Keratinocyte (primary cell): ENCODE data around the gene TUBB2A. TPM values are rescaled to one million over a fixed set of nuclear protein-coding genes. Genes with fewer than 3 reads are reported as not detected.

ENCODE experiments used
- DNase-seq: peaks from one replicate; pipeline ENCODE4 v3.0.0-alpha.2; 2011; ENCODE audit warnings: low read depth, missing footprints, low spot score
- FAIRE-seq: peaks from 2 replicates; lab custom pipeline; 2011; peaks lifted over from hg19 to GRCh38; lab: Jason Lieb, UNC
- H2AFZ ChIP-seq: 2 replicates; pipeline ENCODE4 v1.6.0; 2012; ENCODE audit warnings: low read length, control low read depth, inconsistent platforms; ENCODE audit not compliant: control insufficient read depth
- H3K27ac ChIP-seq: 2 replicates; pipeline ENCODE4 v1.5.1; 2011; ENCODE audit warnings: low read length; ENCODE audit not compliant: control insufficient read depth, insufficient read depth
- H3K27me3 ChIP-seq: 3 replicates; pipeline ENCODE4 v1.6.0; 2011; ENCODE audit warnings: low read length; ENCODE audit not compliant: control insufficient read depth, insufficient read depth; ENCODE audit errors: extremely low read depth
- H3K36me3 ChIP-seq, 2 experiments: 2 replicates in 1 of 2; 3 replicates in 1 of 2; pipeline ENCODE4 v1.5.1; 2011; ENCODE audit warnings: low read length in 2 of 2, mild to moderate bottlenecking in 1 of 2; ENCODE audit not compliant: control insufficient read depth in 2 of 2, insufficient read depth in 2 of 2; ENCODE audit errors: extremely low read depth in 1 of 2
- H3K4me1 ChIP-seq: 3 replicates; pipeline ENCODE4 v1.5.1; 2011; ENCODE audit warnings: low read length; ENCODE audit not compliant: control insufficient read depth, insufficient read depth; ENCODE audit errors: extremely low read depth
- H3K4me2 ChIP-seq: 3 replicates; pipeline ENCODE4 v1.6.0; 2011; ENCODE audit warnings: low read depth, low read length; ENCODE audit not compliant: control insufficient read depth, insufficient read depth; ENCODE audit errors: extremely low read depth
- H3K4me3 ChIP-seq, 3 experiments: fragments of 200-600 bp in 1 of 3; sonication (generic) in 1 of 3; 2 replicates in 2 of 3; 3 replicates in 1 of 3; pipeline ENCODE4 v1.5.1; 2011 to 2016; ENCODE audit warnings: low read length in 3 of 3, mild to moderate bottlenecking in 3 of 3, control low read depth in 2 of 3, inconsistent platforms in 1 of 3, low read depth in 1 of 3, mixed read lengths in 1 of 3, mixed run types in 1 of 3, moderate library complexity in 1 of 3; ENCODE audit not compliant: control insufficient read depth in 2 of 3, insufficient read depth in 2 of 3; ENCODE audit errors: extremely low read depth in 1 of 3
- H3K79me2 ChIP-seq: 2 replicates; pipeline ENCODE4 v1.6.0; 2012; ENCODE audit warnings: low read length; ENCODE audit not compliant: control insufficient read depth, insufficient read depth
- H3K9ac ChIP-seq: 3 replicates; pipeline ENCODE4 v1.6.0; 2011; ENCODE audit warnings: low read length; ENCODE audit not compliant: control insufficient read depth, insufficient read depth; ENCODE audit errors: extremely low read depth
- H3K9me1 ChIP-seq: 3 replicates; pipeline ENCODE4 v1.6.0; 2011; ENCODE audit warnings: low read length; ENCODE audit not compliant: control insufficient read depth, insufficient read depth; ENCODE audit errors: extremely low read depth
- H3K9me3 ChIP-seq: 2 replicates; pipeline ENCODE4 v1.5.1; 2012; ENCODE audit warnings: low read depth, low read length; ENCODE audit not compliant: control insufficient read depth
- H4K20me1 ChIP-seq: 3 replicates; pipeline ENCODE4 v1.6.0; 2011; ENCODE audit warnings: low read length; ENCODE audit not compliant: control insufficient read depth, insufficient read depth; ENCODE audit errors: extremely low read depth
- CTCF ChIP-seq, 3 experiments: IDR thresholded peaks in 1 of 3; conservative IDR thresholded peaks in 1 of 3; optimal IDR thresholded peaks in 1 of 3; 2 replicates in 2 of 3; 3 replicates in 1 of 3; pipeline versions ENCODE3 to v1.5.1; 2011; ENCODE audit warnings: low read length in 3 of 3, mild to moderate bottlenecking in 3 of 3, moderate library complexity in 2 of 3, control low read depth in 1 of 3, inconsistent platforms in 1 of 3; ENCODE audit not compliant: insufficient read depth in 2 of 3; ENCODE audit errors: extremely low read depth in 1 of 3
- EZH2 ChIP-seq: IDR thresholded peaks from one replicate; pipeline ENCODE4 v1.6.1; 2012; ENCODE audit warnings: inconsistent platforms, mild to moderate bottlenecking, low read length, moderate library complexity
- dilution Hi-C: fragments of 300-500 bp; cut with MboI; formaldehyde crosslinking; loops from one replicate; pipeline ENCODE4 v1.7.0; 2020; ENCODE audit warnings: low sequenced_read_pairs; ENCODE audit not compliant: extremely low pct_ligation_motif_present
- polyA plus RNA-seq, 5 experiments: library from polyadenylated mRNA; depleted of rRNA in 3 of 5; stranded (reverse) in 3 of 5; stranded (forward) in 1 of 5; unstranded in 1 of 5; fragments of >200 nt; gene quantifications; 1 replicate in 1 of 5; 2 replicates in 3 of 5; 3 replicates in 1 of 5; pipeline versions ENCODE4 v1.2.1 to v1.2.3, GENCODE V29; 2011 to 2012; ENCODE audit warnings: missing spikeins in 2 of 5, low read depth in 1 of 5, low replicate concordance in 1 of 5

The TUBB2A gene
- polyA plus RNA-seq, 1 donor (not counting 4 experiments of a cell fraction or from before 2014, with no cell fraction given) = 58.8 TPM

- no peak overlapping the region for H3K4me3 ChIP-seq
- dilution Hi-C loops = no loop called here
- no peak overlapping the region for H2AFZ ChIP-seq
- no peak overlapping the region for H3K9ac ChIP-seq
- no peaks in the 10 kb centered on the region for H3K79me2 ChIP-seq
- peaks cover 14% of the 10 kb centered on the region for H3K4me1 ChIP-seq
- DNase-seq = no peak
- peaks cover 0 to 16% of the 10 kb centered on the region in 2 experiments for H3K36me3 ChIP-seq
- H3K27ac ChIP-seq = no peak overlapping the region
- H3K4me2 ChIP-seq = no peak overlapping the region
- no peaks in the 10 kb centered on the region for H3K9me3 ChIP-seq
- no peak for FAIRE-seq
- TF ChIP-seq EZH2 (no peak), CTCF (optimal IDR thresholded peaks at IDR 0.05 in 1 of 3, IDR thresholded peaks at IDR 0.05 in 1 of 3, conservative IDR thresholded peaks at IDR 0.05 in 1 of 3; ENCODE audit: extremely low read depth in 1 of 3, insufficient read depth in 2 of 3, low read length in 3 of 3) (no peak)
- no peaks in the 10 kb centered on the region for H4K20me1 ChIP-seq
- H3K27me3 ChIP-seq = no peaks in the 10 kb centered on the region
- H3K9me1 ChIP-seq = no peaks in the 10 kb centered on the region
Measured at GRCh38 chr6:3143158-3143557, 14.2 kb downstream of the TUBB2A start.

- H3K79me2 ChIP-seq = no peaks in the 10 kb centered on the region
- H3K36me3 ChIP-seq = peaks cover 4 to 17% of the 10 kb centered on the region in 2 experiments
- TF ChIP-seq EZH2 (no peak), CTCF (optimal IDR thresholded peaks at IDR 0.05 in 1 of 3, IDR thresholded peaks at IDR 0.05 in 1 of 3, conservative IDR thresholded peaks at IDR 0.05 in 1 of 3; ENCODE audit: extremely low read depth in 1 of 3, insufficient read depth in 2 of 3, low read length in 3 of 3) (no peak)
- no peak for FAIRE-seq
- H3K9me1 ChIP-seq = no peaks in the 10 kb centered on the region
- H3K27ac ChIP-seq = no peak overlapping the region
- no peak overlapping the region for H2AFZ ChIP-seq
- H3K9me3 ChIP-seq = no peaks in the 10 kb centered on the region
- H3K4me3 ChIP-seq = no peak overlapping the region
- DNase-seq = no peak
- no peaks in the 10 kb centered on the region for H3K27me3 ChIP-seq
- H3K4me1 ChIP-seq = peaks cover 14% of the 10 kb centered on the region
- no peak overlapping the region for H3K4me2 ChIP-seq
- dilution Hi-C loops = no loop called here
- no peaks in the 10 kb centered on the region for H4K20me1 ChIP-seq
- no peak overlapping the region for H3K9ac ChIP-seq
Measured at GRCh38 chr6:3142536-3142935, 14.8 kb downstream of the TUBB2A start.
